Stimulated activated CD4-positive, alpha-beta T cell treated with anti-CD3 and anti-CD28 coated beads, Interleukin-1b, Interleukin-23, amount 100 ng/mL, for 1 hour (primary cell): Measurements from ENCODE around the gene CD9.
"Not testable (repeated sequence)": the region's sequence is repeated elsewhere in the genome, so short reads cannot be mapped to it uniquely, and the experiment has no call there.

Source experiments
- DNase-seq, 2 donors: peaks; one replicate each; pipeline ENCODE4 v3.0.0-alpha.2; 2020; ENCODE audit warnings: low read depth in 2 of 2

Gene CD9

GRCh38 chr12:6200256-6201212, at the start of gene CD9:
CD9 (plus strand) TSS chr12:6200400; CDS start chr12:6200500, 100 bp downstream.
- peak in 1 of 2 donors; percentile 25 for DNase-seq

GRCh38 chr12:6154730-6155459, 45.3 kb upstream of the CD9 start:
- no peak for DNase-seq

GRCh38 chr12:6157482-6157881, 42.7 kb upstream of the CD9 start:
- no peak for DNase-seq

- no peak for DNase-seq
Measured at GRCh38 chr12:6158255-6158654, 41.9 kb upstream of the CD9 start.

GRCh38 chr12:6158749-6159148, 41.5 kb upstream of the CD9 start:
- DNase-seq = no peak

- DNase-seq = not testable (repeated sequence)
Measured at GRCh38 chr12:6159166-6160011, 40.8 kb upstream of the CD9 start.

GRCh38 chr12:6160049-6160649, 40.1 kb upstream of the CD9 start:
- not testable (repeated sequence) for DNase-seq

GRCh38 chr12:6161124-6161882, 38.9 kb upstream of the CD9 start:
- no peak for DNase-seq

GRCh38 chr12:6163416-6164060, 36.7 kb upstream of the CD9 start:
- no peak for DNase-seq

- DNase-seq = no peak
Measured at GRCh38 chr12:6165395-6165794, 34.8 kb upstream of the CD9 start.

- no peak for DNase-seq
Measured at GRCh38 chr12:6166808-6167207, 33.4 kb upstream of the CD9 start.

GRCh38 chr12:6167327-6168280, 32.6 kb upstream of the CD9 start:
- peak in 1 of 2 donors; percentile 5 for DNase-seq

- no peak for DNase-seq
Measured at GRCh38 chr12:6171409-6172015, 28.7 kb upstream of the CD9 start.

- no peak for DNase-seq
Measured at GRCh38 chr12:6172086-6172485, 28.1 kb upstream of the CD9 start.

GRCh38 chr12:6172862-6173261, 27.3 kb upstream of the CD9 start:
- DNase-seq = no peak

GRCh38 chr12:6177642-6178358, 22.4 kb upstream of the CD9 start:
- no peak for DNase-seq

- DNase-seq = no peak
Measured at GRCh38 chr12:6178981-6179761, 21.0 kb upstream of the CD9 start.
